ENCODE measurements around the gene DSE.

- TF ChIP-seq, protein P1, sequence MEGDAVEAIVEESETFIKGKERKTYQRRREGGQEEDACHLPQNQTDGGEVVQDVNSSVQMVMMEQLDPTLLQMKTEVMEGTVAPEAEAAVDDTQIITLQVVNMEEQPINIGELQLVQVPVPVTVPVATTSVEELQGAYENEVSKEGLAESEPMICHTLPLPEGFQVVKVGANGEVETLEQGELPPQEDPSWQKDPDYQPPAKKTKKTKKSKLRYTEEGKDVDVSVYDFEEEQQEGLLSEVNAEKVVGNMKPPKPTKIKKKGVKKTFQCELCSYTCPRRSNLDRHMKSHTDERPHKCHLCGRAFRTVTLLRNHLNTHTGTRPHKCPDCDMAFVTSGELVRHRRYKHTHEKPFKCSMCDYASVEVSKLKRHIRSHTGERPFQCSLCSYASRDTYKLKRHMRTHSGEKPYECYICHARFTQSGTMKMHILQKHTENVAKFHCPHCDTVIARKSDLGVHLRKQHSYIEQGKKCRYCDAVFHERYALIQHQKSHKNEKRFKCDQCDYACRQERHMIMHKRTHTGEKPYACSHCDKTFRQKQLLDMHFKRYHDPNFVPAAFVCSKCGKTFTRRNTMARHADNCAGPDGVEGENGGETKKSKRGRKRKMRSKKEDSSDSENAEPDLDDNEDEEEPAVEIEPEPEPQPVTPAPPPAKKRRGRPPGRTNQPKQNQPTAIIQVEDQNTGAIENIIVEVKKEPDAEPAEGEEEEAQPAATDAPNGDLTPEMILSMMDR (conservative IDR thresholded peaks at IDR 0.05) = no peak
- TF ChIP-seq EZH2 (IDR thresholded peaks at IDR 0.05; ENCODE audit: low read depth) = no peak
These were observed 96.3 kb downstream of the DSE start for GRCh38 chr6:116467096-116467495.

Measured in PC-9 (cell line).